ENCODE measurements around the gene EIF5B. TPM values are rescaled to one million over a fixed set of nuclear protein-coding genes. Genes with fewer than 3 reads are reported as not detected.
A peak's percentile ranks its signal among the peaks of the same experiment; 100 is the strongest.

Gene EIF5B
- total RNA-seq, 1 donor from 2014 or later = 26.8 TPM

GRCh38 chr2:99403524-99403923 is 66.3 kb downstream of the EIF5B start:
- Histone ChIP-seq H3K9ac (no peak overlapping the region), H3K27ac (no peak overlapping the region), H3K4me1 (no peaks in the 10 kb centered on the region), H4K20me1 (ENCODE audit: low read depth) (peaks cover 19% of the 10 kb centered on the region), H3K9me3 (ENCODE audit: low read depth) (no peaks in the 10 kb centered on the region), H3K36me3 (peaks cover 28% of the 10 kb centered on the region), H3K27me3 (no peaks in the 10 kb centered on the region), H3K79me2 (ENCODE audit: low read depth) (no peaks in the 10 kb centered on the region), H3F3A (ENCODE audit: low read depth) (peaks cover 15% of the 10 kb centered on the region), H3K4me2 (no peak overlapping the region), H2AFZ (replicated peaks) (no peak overlapping the region), H3K4me3 (no peak overlapping the region)
- Mint-ChIP-seq H3K9me3 (no peaks in the 10 kb centered on the region), H3K4me3 (no peak overlapping the region), H3K36me3 (peaks cover 36% of the 10 kb centered on the region), H3K27me3 (ENCODE audit: insufficient read depth, low read depth) (peaks cover 6% of the 10 kb centered on the region), H3K4me1 (peaks cover 23% of the 10 kb centered on the region), H3K27ac (no peak overlapping the region)
- DNase-seq (ENCODE audit: low spot score) = no peak
- no peak for TF ChIP-seq EZH2 (IDR thresholded peaks at IDR 0.05)
- no peak for TF ChIP-seq CTCF (IDR thresholded peaks at IDR 0.05)
- TF ChIP-seq EZH2phosphoT487 (IDR thresholded peaks at IDR 0.05) = no peak

GRCh38 chr2:99404039-99404796 is 67.0 kb downstream of the EIF5B start:
- H3K4me1 Mint-ChIP-seq = peaks cover 23% of the 10 kb centered on the region
- Histone ChIP-seq H3K9ac (no peak overlapping the region), H4K20me1 (ENCODE audit: low read depth) (peaks cover 19% of the 10 kb centered on the region), H3K27ac (no peak overlapping the region), H3K36me3 (peaks cover 22% of the 10 kb centered on the region), H3K79me2 (ENCODE audit: low read depth) (no peaks in the 10 kb centered on the region), H2AFZ (replicated peaks) (no peak overlapping the region), H3K4me3 (no peak overlapping the region), H3K4me2 (no peak overlapping the region), H3K9me3 (ENCODE audit: low read depth) (no peaks in the 10 kb centered on the region), H3K4me1 (no peaks in the 10 kb centered on the region), H3K27me3 (no peaks in the 10 kb centered on the region), H3F3A (ENCODE audit: low read depth) (peaks cover 13% of the 10 kb centered on the region)
- H3K36me3 Mint-ChIP-seq = peaks cover 30% of the 10 kb centered on the region
- TF ChIP-seq EZH2 (IDR thresholded peaks at IDR 0.05) = no peak
- no peak for TF ChIP-seq CTCF (IDR thresholded peaks at IDR 0.05)
- TF ChIP-seq EZH2phosphoT487 (IDR thresholded peaks at IDR 0.05) = no peak
- DNase-seq (ENCODE audit: low spot score) = peak; percentile 2
- peak overlapping the region; percentile 5 for H3K4me3 Mint-ChIP-seq
- peaks cover 6% of the 10 kb centered on the region for H3K27me3 Mint-ChIP-seq (ENCODE audit: insufficient read depth, low read depth)
- H3K9me3 Mint-ChIP-seq = no peaks in the 10 kb centered on the region
- H3K27ac Mint-ChIP-seq = no peak overlapping the region

- Histone ChIP-seq H3K4me3 (no peak overlapping the region), H3F3A (ENCODE audit: low read depth) (peaks cover 9% of the 10 kb centered on the region), H3K79me2 (ENCODE audit: low read depth) (no peaks in the 10 kb centered on the region), H3K27me3 (no peaks in the 10 kb centered on the region), H3K4me2 (no peak overlapping the region), H3K9ac (no peak overlapping the region), H2AFZ (replicated peaks) (no peak overlapping the region), H3K36me3 (peaks cover 17% of the 10 kb centered on the region), H4K20me1 (ENCODE audit: low read depth) (peaks cover 19% of the 10 kb centered on the region), H3K9me3 (ENCODE audit: low read depth) (no peaks in the 10 kb centered on the region), H3K4me1 (no peaks in the 10 kb centered on the region), H3K27ac (no peak overlapping the region)
- Mint-ChIP-seq H3K36me3 (peaks cover 27% of the 10 kb centered on the region), H3K4me1 (peaks cover 23% of the 10 kb centered on the region), H3K27me3 (ENCODE audit: insufficient read depth, low read depth) (peaks cover 6% of the 10 kb centered on the region), H3K27ac (no peak overlapping the region), H3K9me3 (no peaks in the 10 kb centered on the region), H3K4me3 (no peak overlapping the region)
- no peak for TF ChIP-seq EZH2phosphoT487 (IDR thresholded peaks at IDR 0.05)
- TF ChIP-seq EZH2 (IDR thresholded peaks at IDR 0.05) = no peak
- TF ChIP-seq CTCF (IDR thresholded peaks at IDR 0.05) = no peak
- DNase-seq (ENCODE audit: low spot score) = no peak
Measured at GRCh38 chr2:99404797-99405669, 67.8 kb downstream of the EIF5B start.

All from neural progenitor cell (in vitro differentiated cells).